ENCODE results near the gene ERBB4.

Gene ERBB4

GRCh38 chr2:212427638-212428037 lies 111.0 kb downstream of the ERBB4 start:
- Histone ChIP-seq H3F3A (ENCODE audit: insufficient read depth, low read length) (no peaks in the 10 kb centered on the region), H4K20me1 (ENCODE audit: insufficient read depth, low read length) (no peaks in the 10 kb centered on the region), H3K27me3 (replicated peaks; ENCODE audit: insufficient read depth, low read length) (no peaks in the 10 kb centered on the region), H3K4me2 (ENCODE audit: low read depth, low read length) (no peak overlapping the region), H2AFZ (ENCODE audit: low read length) (no peak overlapping the region), H3K79me2 (ENCODE audit: low read length) (no peaks in the 10 kb centered on the region), H3K27ac (ENCODE audit: low read length) (no peak overlapping the region), H3K9me2 (replicated peaks; ENCODE audit: insufficient read depth, low read length) (no peaks in the 10 kb centered on the region), H3K9me3 (replicated peaks; ENCODE audit: insufficient read depth, low read length) (no peaks in the 10 kb centered on the region), H3K36me3 (replicated peaks; ENCODE audit: insufficient read depth, low read length) (no peaks in the 10 kb centered on the region), H3K9ac (ENCODE audit: low read length) (no peak overlapping the region), H3K4me1 (ENCODE audit: low read length) (no peaks in the 10 kb centered on the region), H3K4me3 (ENCODE audit: low read length) (no peak overlapping the region)
- no peak for DNase-seq
- no peak for TF ChIP-seq EZH2 (optimal IDR thresholded peaks at IDR 0.05; ENCODE audit: low read depth, low read length)
- TF ChIP-seq, protein P1, sequence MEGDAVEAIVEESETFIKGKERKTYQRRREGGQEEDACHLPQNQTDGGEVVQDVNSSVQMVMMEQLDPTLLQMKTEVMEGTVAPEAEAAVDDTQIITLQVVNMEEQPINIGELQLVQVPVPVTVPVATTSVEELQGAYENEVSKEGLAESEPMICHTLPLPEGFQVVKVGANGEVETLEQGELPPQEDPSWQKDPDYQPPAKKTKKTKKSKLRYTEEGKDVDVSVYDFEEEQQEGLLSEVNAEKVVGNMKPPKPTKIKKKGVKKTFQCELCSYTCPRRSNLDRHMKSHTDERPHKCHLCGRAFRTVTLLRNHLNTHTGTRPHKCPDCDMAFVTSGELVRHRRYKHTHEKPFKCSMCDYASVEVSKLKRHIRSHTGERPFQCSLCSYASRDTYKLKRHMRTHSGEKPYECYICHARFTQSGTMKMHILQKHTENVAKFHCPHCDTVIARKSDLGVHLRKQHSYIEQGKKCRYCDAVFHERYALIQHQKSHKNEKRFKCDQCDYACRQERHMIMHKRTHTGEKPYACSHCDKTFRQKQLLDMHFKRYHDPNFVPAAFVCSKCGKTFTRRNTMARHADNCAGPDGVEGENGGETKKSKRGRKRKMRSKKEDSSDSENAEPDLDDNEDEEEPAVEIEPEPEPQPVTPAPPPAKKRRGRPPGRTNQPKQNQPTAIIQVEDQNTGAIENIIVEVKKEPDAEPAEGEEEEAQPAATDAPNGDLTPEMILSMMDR (IDR thresholded peaks at IDR 0.05; ENCODE audit: low read length): no peak
- no peak for TF ChIP-seq EZH2phosphoT487 (IDR thresholded peaks at IDR 0.05; ENCODE audit: low read length)

- Histone ChIP-seq H3K27me3 (replicated peaks; ENCODE audit: insufficient read depth, low read length) (no peaks in the 10 kb centered on the region), H2AFZ (ENCODE audit: low read length) (no peak overlapping the region), H3K9me2 (replicated peaks; ENCODE audit: insufficient read depth, low read length) (no peaks in the 10 kb centered on the region), H3F3A (ENCODE audit: insufficient read depth, low read length) (no peaks in the 10 kb centered on the region), H3K9ac (ENCODE audit: low read length) (no peak overlapping the region), H3K4me1 (ENCODE audit: low read length) (no peaks in the 10 kb centered on the region), H3K4me3 (ENCODE audit: low read length) (no peak overlapping the region), H3K27ac (ENCODE audit: low read length) (no peak overlapping the region), H4K20me1 (ENCODE audit: insufficient read depth, low read length) (no peaks in the 10 kb centered on the region), H3K9me3 (replicated peaks; ENCODE audit: insufficient read depth, low read length) (no peaks in the 10 kb centered on the region), H3K79me2 (ENCODE audit: low read length) (no peaks in the 10 kb centered on the region), H3K36me3 (replicated peaks; ENCODE audit: insufficient read depth, low read length) (no peaks in the 10 kb centered on the region), H3K4me2 (ENCODE audit: low read depth, low read length) (no peak overlapping the region)
- TF ChIP-seq EZH2phosphoT487 (IDR thresholded peaks at IDR 0.05; ENCODE audit: low read length): no peak
- TF ChIP-seq, protein P1 (IDR thresholded peaks at IDR 0.05; ENCODE audit: low read length): no peak
- DNase-seq: no peak
Observed at GRCh38 chr2:212426637-212427412, 111.8 kb downstream of the ERBB4 start.

DNA sequence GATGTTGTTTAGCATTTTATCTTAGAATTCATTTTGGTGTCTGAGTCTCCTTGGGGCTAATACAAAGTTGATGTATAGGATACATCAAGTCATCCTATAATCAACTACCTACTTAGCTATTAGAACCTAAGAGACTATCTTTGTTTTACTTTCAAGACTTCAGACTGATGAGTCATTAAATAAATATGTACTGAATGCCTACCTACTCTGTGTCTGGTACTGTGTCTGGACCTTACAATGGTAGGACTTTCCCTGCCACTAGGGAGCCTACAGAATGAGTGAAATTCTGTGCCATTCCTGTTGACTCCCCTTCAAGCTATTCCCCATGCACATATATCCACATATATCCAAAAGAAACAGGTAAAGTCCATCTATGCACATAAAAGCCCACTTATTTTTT lies 114.5 kb downstream of the ERBB4 start:
- H3K4me2 ChIP-seq (ENCODE audit: low read depth, low read length): no peak overlapping the region
- H3F3A ChIP-seq (ENCODE audit: insufficient read depth, low read length): no peaks in the 10 kb centered on the region
- no peaks in the 10 kb centered on the region for H3K9me3 ChIP-seq (replicated peaks; ENCODE audit: insufficient read depth, low read length)
- no peak for DNase-seq
- H3K27ac ChIP-seq (ENCODE audit: low read length): no peak overlapping the region
- H2AFZ ChIP-seq (ENCODE audit: low read length): no peak overlapping the region
- H4K20me1 ChIP-seq (ENCODE audit: insufficient read depth, low read length): no peaks in the 10 kb centered on the region
- H3K27me3 ChIP-seq (replicated peaks; ENCODE audit: insufficient read depth, low read length): no peaks in the 10 kb centered on the region
- H3K9ac ChIP-seq (ENCODE audit: low read length): no peak overlapping the region
- H3K79me2 ChIP-seq (ENCODE audit: low read length): no peaks in the 10 kb centered on the region
- TF ChIP-seq EZH2phosphoT487 (IDR thresholded peaks at IDR 0.05; ENCODE audit: low read length) (no peak), EZH2 (optimal IDR thresholded peaks at IDR 0.05; ENCODE audit: low read depth, low read length) (no peak)
- TF ChIP-seq, protein P1 (IDR thresholded peaks at IDR 0.05; ENCODE audit: low read length): no peak
- no peak overlapping the region for H3K4me3 ChIP-seq (ENCODE audit: low read length)
- no peaks in the 10 kb centered on the region for H3K4me1 ChIP-seq (ENCODE audit: low read length)
- H3K36me3 ChIP-seq (replicated peaks; ENCODE audit: insufficient read depth, low read length): no peaks in the 10 kb centered on the region
- H3K9me2 ChIP-seq (replicated peaks; ENCODE audit: insufficient read depth, low read length): no peaks in the 10 kb centered on the region

Measured in MM.1S (cell line).